Measurements from ENCODE around the gene DOP1B.
"Not testable (repeated sequence)": the region's sequence is repeated elsewhere in the genome, so short reads cannot be mapped to it uniquely, and the experiment has no call there.

The DOP1B gene, protein sequence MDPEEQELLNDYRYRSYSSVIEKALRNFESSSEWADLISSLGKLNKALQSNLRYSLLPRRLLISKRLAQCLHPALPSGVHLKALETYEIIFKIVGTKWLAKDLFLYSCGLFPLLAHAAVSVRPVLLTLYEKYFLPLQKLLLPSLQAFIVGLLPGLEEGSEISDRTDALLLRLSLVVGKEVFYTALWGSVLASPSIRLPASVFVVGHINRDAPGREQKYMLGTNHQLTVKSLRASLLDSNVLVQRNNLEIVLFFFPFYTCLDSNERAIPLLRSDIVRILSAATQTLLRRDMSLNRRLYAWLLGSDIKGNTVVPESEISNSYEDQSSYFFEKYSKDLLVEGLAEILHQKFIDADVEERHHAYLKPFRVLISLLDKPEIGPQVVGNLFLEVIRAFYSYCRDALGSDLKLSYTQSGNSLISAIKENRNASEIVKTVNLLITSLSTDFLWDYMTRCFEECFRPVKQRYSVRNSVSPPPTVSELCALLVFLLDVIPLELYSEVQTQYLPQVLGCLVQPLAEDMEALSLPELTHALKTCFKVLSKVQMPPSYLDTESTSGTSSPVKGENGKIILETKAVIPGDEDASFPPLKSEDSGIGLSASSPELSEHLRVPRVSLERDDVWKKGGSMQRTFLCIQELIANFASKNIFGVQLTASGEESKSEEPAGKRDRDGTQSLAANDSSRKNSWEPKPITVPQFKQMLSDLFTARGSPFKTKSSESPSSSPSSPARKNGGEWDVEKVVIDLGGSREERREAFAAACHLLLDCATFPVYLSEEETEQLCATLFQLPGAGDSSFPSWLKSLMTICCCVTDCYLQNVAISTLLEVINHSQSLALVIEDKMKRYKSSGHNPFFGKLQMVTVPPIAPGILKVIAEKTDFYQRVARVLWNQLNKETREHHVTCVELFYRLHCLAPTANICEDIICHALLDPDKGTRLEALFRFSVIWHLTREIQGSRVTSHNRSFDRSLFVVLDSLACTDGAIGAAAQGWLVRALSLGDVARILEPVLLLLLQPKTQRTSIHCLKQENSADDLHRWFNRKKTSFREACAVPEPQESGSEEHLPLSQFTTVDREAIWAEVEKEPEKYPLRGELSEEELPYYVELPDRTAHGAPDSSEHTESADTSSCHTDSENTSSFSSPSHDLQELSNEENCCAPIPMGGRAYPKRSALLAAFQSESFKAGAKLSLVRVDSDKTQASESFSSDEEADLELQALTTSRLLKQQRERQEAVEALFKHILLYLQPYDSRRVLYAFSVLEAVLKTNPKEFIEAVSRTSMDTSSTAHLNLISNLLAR (N-terminal part only)

DNA sequence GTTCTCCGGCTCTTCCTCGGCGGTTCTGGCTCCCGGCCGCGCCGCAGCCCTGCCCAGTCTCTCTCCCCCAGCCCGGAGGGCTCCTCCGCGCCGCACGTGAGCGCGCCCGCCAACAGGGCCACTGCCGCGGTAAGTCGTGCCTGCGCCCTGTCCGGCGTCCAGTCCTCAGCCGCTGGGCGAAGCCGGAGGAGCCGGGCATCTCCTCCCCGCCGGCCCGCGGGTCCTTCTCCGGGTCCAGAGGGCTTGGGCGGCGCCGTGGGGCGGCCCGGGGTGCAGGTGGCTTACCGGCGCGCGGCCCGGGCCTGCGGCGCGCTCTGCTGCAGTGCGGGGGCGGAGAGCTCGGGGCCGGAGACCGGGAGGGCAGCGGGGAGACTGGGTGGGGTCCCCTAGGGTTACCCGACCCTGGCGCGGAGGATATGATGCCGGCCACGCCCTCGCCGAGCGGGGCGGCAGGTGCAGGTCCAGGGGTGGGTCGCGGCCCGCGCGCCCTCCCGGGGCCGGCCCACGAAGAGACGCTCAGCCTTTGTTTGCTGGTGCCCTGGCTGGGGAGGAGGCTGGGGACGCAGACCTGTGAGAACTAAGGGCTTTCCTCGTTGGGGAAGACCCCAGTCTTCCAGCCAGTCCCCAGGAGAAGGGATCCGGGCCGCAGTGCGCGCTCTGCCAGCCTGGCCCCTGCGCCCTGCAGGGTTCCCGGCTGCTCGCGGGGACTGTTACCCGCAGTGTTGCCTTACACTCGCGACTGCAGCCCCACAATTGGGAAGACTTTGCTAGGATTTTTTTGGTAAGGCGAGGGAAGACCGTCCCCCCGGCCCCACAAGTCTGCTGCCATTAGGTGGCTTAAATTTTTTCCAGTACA, at the start of gene DOP1B:
Gene DOP1B (plus strand): TSS at position 10 of the 856 bp plus-strand sequence. CDS start 7,910 bp downstream, outside the sequence.
- peak in 1 of 2 experiments; percentile 33 for DNase-seq

DNA sequence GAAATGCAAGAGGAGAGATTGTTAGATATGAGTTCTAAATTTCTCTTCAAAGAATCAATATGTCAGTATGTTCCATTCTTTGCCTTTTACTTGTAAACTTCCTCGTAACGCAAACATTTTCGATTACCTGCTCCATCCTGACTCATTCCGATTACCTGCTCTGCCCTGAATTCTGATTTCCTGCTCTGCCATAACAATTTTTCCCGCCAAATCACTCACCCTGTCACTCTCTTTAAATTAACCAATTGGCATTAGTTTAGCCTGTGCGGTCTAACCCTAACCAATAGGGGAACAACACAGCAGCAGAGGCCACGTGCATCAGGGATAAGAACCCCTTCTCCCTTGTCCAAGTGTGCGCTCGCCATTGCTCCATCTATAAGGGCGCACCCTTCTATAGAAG, 46.8 kb upstream of the DOP1B start:
- no peak for DNase-seq

GRCh38 chr21:36111238-36111637, 45.4 kb upstream of the DOP1B start:
- no peak for DNase-seq

DNA sequence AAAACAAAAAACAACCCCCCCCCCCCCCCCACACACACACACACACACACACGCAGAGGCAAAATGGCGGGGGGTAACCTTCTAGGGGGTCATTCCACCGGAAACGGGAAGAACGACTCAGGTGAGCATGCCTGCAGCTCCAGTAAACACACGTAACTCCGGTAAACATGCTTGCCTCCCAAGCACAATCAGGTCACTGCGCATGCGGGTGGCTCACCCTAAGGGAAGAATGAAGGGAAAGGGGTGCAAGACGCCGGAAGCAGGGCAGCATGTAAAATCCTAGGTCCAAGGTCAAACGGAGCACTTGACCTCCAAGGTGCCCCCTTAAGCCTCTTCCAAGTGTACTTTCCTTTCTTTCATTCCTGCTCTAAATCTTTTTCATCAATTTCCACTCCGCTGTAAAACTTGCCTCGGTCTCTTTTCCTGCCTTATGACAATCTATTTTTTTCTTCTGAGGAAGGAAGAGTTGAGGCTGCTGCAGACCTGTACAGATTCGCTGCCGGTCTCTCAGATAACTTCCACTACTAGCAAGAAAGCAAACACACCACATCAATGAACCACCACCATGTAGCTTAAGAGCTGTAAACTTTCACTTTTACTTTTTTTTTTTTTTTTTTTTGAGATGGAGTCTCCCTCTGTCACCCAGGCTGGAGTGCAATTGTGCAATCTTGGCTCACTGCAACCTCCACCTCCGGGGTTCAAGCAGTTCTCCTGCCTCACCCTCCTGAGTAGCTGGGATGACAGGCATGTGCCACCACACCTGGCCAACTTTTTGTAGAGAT, 42.8 kb upstream of the DOP1B start:
- peak in 1 of 2 experiments; percentile 4 for DNase-seq

DNA sequence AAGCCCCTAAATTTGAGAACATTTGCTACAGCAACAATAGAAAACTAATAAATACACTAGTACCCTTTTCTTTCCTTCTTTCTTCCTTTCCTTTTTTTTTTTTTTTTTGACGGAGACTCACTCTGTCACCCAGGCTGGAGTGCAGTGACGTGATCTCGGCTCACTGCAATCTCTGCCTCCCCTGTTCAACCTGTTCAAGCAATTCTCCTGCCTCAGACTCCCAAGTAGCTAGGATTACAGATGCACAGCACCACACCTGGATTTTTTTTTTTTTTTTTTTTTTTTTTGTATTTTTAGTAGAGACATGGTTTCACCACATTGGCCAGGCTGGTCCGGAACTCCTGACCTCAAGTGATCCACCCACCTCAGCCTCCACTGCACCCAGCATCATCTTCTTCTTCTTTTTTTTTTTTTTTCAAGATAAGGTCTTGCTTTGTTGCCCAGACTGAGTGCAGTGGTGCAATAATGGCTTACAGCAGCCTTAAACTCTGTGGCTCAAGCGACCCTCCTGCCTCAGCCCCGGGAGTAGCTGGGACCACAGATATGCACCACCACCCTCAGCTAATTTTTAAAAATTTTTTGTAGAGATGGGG, 41.4 kb upstream of the DOP1B start:
- no peak for DNase-seq

DNA sequence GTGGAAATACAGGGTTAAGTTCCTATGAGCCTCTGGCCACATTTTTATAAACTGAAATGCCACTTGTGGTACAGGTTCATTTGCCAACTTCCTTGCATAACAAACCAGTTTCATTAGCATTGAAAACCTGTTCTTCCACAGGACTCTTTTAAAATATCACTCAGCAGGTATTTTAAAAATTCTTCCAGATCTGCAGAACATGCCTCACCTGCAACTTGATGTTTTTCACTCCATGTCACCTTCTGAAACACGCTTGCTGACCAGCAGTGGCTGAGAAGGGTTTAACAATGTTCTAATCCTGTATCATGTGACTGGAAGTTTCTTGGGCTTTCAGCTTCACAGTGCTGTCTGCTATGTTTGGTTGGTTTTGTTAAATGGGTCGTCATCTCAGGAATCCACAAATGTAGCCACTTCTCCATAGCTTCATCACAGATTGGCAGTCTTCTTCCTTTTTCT, 39.3 kb upstream of the DOP1B start:
- no peak for DNase-seq

GRCh38 chr21:36120304-36120888, 36.2 kb upstream of the DOP1B start:
- DNase-seq: no peak

DNA sequence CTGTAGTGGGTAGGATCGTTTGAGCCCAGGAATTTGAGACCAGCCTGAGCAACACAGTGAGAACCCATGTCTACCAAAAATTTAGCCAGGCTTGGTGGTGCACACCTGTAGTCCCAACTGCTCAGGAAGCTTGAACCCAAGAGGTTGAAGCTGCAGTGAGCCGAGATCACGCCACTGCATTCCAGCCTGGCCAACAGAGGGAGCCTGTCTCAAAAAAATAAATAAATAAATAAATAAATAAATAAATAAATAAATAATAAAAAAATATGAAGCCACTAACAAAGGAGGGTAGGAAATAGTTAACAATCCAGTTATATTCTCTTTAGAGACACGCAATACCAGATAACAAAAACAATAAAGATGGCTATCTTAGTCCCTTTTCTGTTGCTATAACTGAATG, 33.6 kb upstream of the DOP1B start:
- no peak for DNase-seq

- no peak for DNase-seq
Observed at GRCh38 chr21:36124395-36124794, 32.2 kb upstream of the DOP1B start.

DNA sequence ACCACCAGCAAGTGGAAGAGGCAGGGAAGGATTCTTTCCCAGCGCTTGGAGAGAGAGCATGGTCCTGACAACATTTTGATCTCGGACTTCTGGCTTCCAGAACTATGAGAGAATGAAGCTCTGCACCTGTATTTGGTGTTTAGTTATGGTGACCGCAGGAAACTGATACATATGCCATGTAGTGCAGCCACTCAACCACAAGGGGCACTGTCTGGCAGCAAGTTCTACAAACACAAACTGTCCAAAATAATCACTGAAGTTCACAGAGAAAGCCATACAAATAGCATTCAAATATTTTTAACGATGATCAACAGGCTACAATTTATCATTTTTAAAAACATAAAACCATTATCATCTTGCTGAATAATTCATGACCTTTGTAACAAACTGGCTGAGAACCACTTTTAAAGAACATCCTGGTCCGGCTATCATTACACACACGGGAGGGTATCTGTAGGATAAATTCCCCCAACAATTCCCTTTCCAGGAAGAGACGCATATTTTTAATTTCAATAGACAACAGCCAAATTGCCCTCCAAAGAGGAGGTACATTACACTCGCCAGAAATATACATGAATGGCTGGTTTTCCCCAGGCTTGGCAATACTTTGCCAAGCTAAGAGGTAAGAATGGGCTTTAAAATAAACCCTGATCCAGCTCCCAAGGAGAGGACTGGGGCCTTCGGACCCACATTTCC, 31.0 kb upstream of the DOP1B start:
- DNase-seq: peak in 1 of 2 experiments; percentile 37

DNA sequence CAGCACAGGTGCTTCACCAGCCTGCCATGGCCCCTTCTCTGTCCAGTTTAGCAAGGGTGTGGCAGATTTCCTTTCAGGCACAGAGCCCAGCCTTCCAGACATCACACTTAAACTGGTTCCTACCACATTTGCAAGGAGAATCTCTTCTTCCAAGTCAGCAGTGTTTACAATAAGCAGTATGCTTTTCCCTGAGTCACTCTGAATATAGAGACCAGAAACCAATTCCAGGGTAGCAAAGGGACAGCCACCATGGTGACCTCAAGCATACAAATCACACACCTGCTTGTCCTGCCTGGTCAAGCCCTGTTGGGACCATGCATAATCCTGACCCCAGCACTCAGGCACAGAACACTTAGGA, 30.4 kb upstream of the DOP1B start:
- DNase-seq: no peak

GRCh38 chr21:36126621-36127110, 30.0 kb upstream of the DOP1B start:
- DNase-seq: no peak

DNA sequence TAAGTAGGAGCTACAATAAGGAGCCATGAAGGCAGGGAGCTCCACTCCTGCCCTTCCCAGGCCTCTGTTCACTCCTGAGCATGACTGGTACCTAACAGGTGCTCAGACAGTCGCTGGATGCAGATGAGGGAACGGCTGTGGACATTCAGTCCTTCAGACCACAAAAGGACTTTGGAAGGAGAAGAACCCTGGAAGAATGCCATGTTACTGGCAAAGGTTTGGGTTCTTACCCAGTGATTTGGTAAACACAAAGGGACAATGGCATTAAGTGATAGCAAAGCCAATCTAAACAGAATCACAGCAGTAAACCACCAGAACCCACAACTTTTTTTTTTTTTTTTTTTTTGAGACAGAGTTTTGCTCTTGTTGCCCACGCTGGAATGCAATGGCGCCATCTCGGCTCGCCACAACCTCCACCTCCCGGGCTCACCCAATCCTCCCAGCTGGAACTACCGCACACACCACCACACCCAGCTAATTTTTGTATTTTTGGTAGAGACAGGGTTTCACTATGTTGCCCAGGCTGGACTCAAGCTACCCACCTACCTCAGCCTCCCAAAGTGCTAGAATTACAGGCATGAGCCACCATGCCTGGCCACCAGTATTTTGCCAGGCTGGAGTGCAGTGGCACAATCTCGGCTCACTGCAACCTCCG, 29.2 kb upstream of the DOP1B start:
- no peak for DNase-seq

GRCh38 chr21:36127977-36128376, 28.6 kb upstream of the DOP1B start:
- DNase-seq: no peak

GRCh38 chr21:36129219-36129618, 27.4 kb upstream of the DOP1B start:
- DNase-seq: no peak

GRCh38 chr21:36130414-36130762, 26.2 kb upstream of the DOP1B start:
- DNase-seq: not testable (repeated sequence)

DNA sequence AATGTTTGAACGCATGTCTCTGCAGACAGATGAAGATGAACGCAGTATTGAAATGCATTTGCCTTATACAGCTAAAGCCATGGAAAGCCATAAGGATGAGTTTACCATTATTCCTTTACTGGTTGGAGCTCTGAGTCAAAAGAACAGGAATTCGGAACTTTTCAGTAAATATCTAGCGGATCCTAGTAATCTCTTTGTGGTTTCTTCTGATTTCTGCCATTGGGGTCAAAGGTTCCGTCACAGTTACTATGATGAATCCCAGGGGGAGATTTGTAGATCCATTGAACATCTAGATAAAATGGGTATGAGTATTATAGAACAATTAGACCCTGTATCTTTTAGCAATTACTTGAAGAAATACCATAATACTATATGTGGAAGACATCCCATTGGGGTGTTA, 25.8 kb upstream of the DOP1B start:
- not testable (repeated sequence) for DNase-seq

- DNase-seq: no peak
Observed at GRCh38 chr21:36132696-36133095, 23.9 kb upstream of the DOP1B start.

GRCh38 chr21:36134803-36135390, 21.7 kb upstream of the DOP1B start, which contains the start of gene CBR3:
TSS of gene CBR3 (plus strand) at chr21:36135079. CDS start at chr21:36135193, 114 bp downstream.
- DNase-seq: peak in 1 of 2 experiments; percentile 21

Measured in NCI-H2081 (cell line).